OCI-LY3 (cell line): ENCODE measurements around the gene GPC3.

Experiments used
- CTCF ChIP-seq: fragments of 200-600, 300-600 bp; sonication (generic); IDR thresholded peaks from 2 replicates; pipeline ENCODE4 v1.5.1; 2014; ENCODE audit warnings: antibody characterized with exemption, low read length, low read depth
- EZH2phosphoT487 ChIP-seq: fragments of 200-600 bp; shearing (Covaris generic); IDR thresholded peaks from 2 replicates; pipeline ENCODE4 v1.6.1; 2018; ENCODE audit warnings: antibody characterized with exemption, mixed run types, low read depth

GRCh38 chrX:133587071-133587470, 398.3 kb downstream of the GPC3 start:
- TF ChIP-seq CTCF (no peak), EZH2phosphoT487 (no peak)
